NT2/D1 (cell line): ENCODE results near the gene AGBL4.

Experiments
- SUZ12 ChIP-seq: IDR thresholded peaks from 2 replicates; pipeline ENCODE4 v1.6.1; 2011; ENCODE audit not compliant: insufficient read length, insufficient read depth; ENCODE audit errors: extremely low read depth
- YY1 ChIP-seq: IDR thresholded peaks from 2 replicates; pipeline ENCODE4 v1.6.1; 2011; ENCODE audit not compliant: insufficient read length, insufficient read depth
- ZNF274 ChIP-seq: IDR thresholded peaks from 2 replicates; pipeline ENCODE4 v1.6.1; 2011; ENCODE audit warnings: mild to moderate bottlenecking, low read depth, low read length

DNA sequence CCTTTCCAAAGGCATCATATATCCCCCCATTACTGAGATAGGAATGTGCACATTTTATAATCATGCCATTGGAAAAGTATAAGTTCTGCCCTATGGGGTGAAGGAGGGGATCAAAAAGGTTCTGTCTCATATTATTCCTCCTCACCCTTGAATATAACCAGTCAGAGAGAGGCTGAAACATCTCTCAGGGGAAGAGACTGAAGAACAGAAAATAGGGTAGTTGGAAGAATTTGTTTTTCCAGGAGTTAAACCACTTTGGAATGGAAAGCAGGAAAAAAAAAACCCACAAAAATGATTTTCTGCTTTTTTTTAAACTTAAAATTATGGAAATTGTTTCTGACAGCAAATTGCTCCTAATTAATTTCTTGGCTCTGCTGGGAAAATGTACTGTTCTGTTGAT is 1194.3 kb downstream of the AGBL4 start:
- TF ChIP-seq SUZ12 = no peak
- no peak for TF ChIP-seq YY1
- TF ChIP-seq ZNF274 = no peak
